ENCODE data around the gene PSME2.
A peak's percentile ranks its signal among the peaks of the same experiment; 100 is the strongest.

Gene PSME2

DNA sequence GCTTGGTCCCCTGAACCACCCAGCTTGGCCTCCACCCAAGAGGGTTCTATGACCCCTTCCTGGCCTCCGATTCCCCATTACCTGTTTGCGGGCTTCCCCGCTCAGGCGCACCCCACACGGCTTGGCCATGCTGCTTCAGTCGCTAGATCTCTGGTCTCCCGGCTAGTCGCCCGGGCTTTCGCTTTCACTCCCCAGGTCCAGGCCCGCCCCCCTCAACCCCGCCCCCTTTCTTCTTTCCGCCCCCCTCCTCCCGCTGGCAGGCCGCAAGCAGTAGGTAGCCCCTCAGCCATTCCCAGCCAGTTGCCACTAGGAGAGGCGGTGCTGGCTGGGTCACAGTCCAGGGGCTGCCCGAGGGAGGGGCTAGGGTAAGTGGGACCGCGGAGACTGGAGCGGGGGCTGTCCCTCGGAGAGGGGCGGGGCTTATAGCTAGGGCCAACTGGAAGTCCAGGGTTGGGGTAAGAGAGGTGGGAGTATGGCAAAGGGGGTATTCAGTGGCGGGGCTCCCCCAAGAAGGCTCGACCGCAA is at the start of gene PSME2:
PSME2 (minus strand) TSS at position 158 of the 525 bp plus-strand sequence; CDS start at position 129, 29 bp downstream.
- DNase-seq = peak; percentile 99

DNA sequence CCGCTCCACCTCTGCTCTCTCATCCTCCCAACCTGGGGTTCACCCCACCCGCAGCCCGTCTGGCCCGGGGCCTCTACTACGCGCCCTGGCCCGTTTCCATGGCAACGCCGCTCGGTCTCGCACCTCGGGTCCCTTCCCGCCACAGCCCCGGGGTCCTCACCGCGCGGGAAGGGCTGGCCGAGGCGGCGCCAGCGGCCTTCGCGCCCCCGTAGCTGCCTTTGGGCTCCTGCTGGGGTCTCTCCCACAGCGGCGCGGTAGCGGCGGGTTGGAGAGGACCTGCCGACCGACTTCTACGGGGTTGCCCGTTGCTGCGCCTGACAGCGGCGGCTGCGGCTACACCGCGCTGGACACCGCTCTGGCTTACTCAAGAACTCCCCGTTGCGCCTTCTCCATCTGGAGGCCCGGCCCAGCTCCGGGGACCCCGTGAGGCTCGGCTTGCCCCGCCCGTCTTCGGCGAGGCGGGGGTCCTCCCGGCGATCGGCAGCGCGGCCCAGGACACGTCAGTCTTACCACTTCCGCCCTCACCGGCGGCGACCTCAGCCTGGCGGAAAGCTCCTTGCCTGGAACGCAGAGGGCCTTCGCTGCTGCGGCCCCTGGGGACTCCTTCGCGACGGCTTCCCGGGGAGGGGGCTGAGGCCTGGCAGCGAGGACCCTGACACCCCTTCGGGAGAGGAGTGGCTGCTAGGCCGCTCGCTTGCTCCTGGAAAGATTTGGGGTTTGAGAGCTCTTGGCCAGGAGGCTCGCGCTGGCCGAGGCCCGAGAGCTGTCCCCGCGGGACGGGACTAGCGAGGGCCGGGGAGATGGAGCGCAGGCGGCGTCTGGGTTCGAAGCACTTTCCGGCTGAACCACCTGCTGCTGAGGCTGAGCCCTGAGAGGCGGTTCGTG is 49.0 kb upstream of the PSME2 start, which contains the start of gene TM9SF1:
TM9SF1 (minus strand) TSS at position 256 of the 885 bp plus-strand sequence. CDS start 422 bp downstream, outside the sequence.
- DNase-seq = peak; percentile 95

DNA sequence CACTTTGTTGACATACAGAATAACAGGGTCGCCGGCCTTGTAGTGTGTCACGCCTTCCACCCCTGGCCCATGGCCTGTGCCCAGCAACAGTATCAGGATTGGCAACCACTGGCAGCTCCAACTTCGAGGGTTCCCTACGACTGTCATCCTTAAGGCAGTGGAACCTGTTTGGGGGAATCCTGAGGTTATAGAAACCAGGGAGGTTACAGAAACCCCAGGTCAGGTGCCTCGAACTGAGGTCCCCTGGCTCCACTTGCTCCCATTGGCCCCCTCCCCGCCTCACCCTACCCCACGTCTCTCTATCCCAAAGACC is 48.4 kb upstream of the PSME2 start:
- DNase-seq = no peak

DNA sequence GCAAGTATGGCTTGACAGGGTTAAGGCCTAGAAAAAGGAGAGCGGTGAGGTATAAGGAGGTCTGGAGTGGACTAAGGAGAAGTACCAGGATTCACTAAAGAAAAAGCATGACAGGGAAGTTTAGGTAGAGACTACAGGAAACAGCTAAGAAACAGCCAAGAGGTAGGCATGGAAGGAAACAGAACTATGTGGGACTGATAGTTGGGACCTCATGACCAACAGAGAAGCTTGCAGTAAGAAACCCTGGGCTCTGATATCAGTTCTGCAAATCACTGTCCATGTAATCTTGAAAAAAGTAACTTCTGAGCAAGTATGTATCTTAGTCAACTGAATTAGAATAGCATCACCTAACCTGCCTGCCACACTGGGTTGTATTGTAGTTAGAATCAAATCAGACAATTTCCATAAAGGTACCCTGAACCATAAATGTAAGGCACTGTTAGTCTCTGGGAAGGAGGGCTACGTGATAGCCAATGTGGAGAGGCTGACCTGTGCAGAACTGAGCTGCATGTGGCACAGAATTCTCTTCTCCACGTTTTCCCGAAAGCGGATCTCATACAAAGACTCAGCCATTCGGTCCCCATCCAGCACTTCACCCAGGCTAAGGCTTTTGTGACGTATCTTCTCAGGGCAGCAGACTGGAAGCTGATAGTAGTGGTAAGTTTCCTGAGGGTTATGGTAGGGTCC is 47.9 kb upstream of the PSME2 start:
- DNase-seq = no peak

DNA sequence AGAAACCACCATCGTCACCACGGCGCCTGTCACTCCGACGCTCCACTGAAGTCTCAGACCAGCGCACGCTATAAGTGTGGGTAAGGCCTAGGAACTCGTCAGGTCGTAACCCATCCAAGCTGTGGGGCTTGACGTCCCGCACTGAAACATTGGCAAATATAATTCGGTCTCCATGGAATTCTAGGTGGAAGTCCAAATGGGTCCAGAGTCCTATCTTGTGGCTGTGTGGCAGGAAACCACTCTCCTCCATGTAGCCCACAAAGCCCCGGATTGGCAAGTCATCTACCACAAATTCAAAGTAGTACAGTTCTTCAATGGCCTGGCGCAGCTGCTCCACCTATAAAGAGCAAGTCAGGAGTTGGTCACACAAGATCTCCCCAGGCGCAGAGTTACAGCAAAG is 46.5 kb upstream of the PSME2 start:
- DNase-seq = no peak

GRCh38 chr14:24190416-24190815 is 44.0 kb upstream of the PSME2 start:
- DNase-seq = no peak

- no peak for DNase-seq
Observed at GRCh38 chr14:24189460-24189859, 43.0 kb upstream of the PSME2 start.

- no peak for DNase-seq
Observed at GRCh38 chr14:24189059-24189375, 42.6 kb upstream of the PSME2 start.

- DNase-seq = peak; percentile 99
Observed at GRCh38 chr14:24188251-24189058, 42.0 kb upstream of the PSME2 start, which contains the start of gene IPO4. Gene IPO4 (minus strand): TSS chr14:24188816. CDS start chr14:24188787, 29 bp downstream.

GRCh38 chr14:24187539-24187915 is 41.1 kb upstream of the PSME2 start:
- DNase-seq = no peak

DNA sequence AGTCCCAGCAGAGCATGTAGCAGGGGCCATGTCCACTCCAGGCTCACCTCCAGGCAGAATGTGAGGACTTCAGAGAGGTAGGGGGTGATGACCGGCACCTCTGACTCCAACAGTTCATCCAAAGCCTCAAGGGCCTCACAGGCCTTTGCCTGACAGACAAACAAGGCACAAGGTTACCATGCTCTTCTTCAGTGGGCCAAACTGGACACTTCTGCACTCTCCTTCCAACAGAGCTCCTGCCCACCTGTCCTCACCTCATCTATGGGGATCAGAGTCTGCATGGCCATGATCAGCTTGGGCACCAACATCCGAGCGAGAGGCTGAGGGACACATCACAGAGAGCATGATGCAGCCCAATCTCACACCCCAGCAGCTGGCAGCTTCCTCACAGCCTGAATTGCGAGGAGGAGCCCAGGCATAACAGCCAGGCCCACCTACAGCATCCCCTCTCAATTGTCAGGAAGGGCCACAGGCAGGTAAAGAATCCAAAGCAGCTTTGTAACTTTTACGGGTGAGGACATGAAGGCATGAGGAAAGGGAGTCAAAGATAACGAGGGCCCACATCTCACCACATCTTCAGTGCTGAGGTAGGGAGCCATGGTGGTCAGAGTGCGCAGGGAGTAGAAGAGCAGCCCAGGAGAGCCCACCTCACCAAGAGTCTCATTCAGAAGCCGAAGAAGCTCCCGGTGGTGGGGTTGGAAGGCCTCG is 40.6 kb upstream of the PSME2 start:
- DNase-seq = no peak

DNA sequence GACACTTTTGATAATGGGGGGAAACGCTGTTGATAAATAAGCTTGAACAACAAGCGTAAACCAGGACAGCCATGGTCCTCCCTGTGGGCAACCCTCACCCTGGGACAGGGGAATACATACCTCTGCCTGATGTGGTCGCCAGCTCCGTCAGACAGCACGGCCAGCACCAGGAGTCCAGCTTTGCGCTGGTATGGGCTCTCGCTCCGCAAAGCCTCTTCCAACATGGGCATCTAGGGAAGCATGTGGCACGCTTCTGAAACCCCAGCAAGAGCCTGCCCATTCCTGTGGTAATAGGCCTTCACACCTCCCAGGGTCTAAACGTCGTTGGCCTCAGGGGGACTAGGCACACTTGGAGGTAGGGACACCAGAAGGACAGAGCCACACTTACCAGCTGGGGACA is 39.3 kb upstream of the PSME2 start:
- no peak for DNase-seq

- no peak for DNase-seq
Observed at GRCh38 chr14:24185026-24185425, 38.6 kb upstream of the PSME2 start.

DNA sequence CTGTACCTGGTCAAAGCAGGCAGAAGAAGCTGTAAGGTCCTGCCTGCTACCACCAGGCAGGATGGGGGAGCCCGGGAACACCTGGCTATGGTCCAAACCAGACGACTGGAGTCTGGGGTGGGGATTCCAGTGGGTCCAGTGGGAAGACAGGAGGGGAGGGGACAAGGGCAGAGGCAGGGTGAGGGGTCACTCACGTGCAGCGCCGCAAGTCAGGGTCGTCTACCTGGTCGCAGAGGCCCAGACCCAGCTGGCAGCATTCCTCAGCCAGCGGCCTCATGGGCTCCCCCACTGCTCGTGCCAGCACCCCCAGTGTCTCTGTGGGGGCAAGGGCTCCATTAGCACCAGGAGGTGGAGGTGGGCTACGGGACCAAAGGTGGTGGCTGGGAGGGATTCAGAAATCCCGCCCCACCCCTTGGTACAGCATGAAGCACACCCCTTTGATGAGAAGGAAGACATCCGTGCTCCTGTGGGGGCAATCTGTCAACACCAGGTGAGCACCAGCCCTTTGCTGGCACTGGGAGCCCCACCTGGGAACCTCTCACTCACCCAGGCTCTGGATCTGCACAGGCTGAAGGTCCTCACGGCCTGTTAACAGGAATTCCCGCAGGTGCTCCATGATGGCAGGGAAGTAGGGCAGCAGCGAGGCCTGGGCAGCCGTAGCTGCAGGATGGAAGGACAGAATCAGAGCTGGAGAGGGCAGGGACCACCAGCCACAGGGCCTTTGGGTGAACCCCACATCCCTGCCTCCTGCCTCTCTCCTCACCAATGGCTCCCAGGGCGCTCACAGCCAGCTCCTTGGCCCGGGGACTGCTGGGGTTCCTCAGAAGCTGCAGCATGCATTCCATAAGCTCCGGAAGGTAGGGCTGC is 37.9 kb upstream of the PSME2 start:
- DNase-seq = no peak

- no peak for DNase-seq
Observed at GRCh38 chr14:24183014-24183481, 36.6 kb upstream of the PSME2 start.

GRCh38 chr14:24182110-24182882 is 35.9 kb upstream of the PSME2 start:
- DNase-seq = no peak

- no peak for DNase-seq
Observed at GRCh38 chr14:24181371-24182077, 35.1 kb upstream of the PSME2 start.

GRCh38 chr14:24179961-24180796 is 33.8 kb upstream of the PSME2 start:
- DNase-seq = no peak

Measured in hematopoietic multipotent progenitor cell treated with erythropoietin and hydrocortisone succinate and interleukin-3 and kit ligand, for 4 days (in vitro differentiated cells).